Measurements from ENCODE around the gene HADHA. TPM values are rescaled to one million over a fixed set of nuclear protein-coding genes. Genes with fewer than 3 reads are reported as not detected.

HADHA gene
- total RNA-seq, 1 donor from 2014 or later, result 120 TPM

- Histone ChIP-seq H3K4me1 (peaks cover 35% of the 10 kb centered on the region), H3K9me3 (ENCODE audit: low read depth) (no peaks in the 10 kb centered on the region), H3K27me3 (peaks cover 25% of the 10 kb centered on the region), H3K79me2 (ENCODE audit: low read depth) (peaks cover 20% of the 10 kb centered on the region), H3K4me2 (peak overlapping the region; percentile 96), H3F3A (ENCODE audit: low read depth) (peaks cover 28% of the 10 kb centered on the region), H4K20me1 (ENCODE audit: low read depth) (peaks cover 54% of the 10 kb centered on the region), H3K9ac (no peak overlapping the region), H3K27ac (no peak overlapping the region), H3K36me3 (no peaks in the 10 kb centered on the region), H3K4me3 (no peak overlapping the region), H2AFZ (replicated peaks) (no peak overlapping the region)
- peaks cover 4% of the 10 kb centered on the region for H3K36me3 Mint-ChIP-seq
- no peak overlapping the region for H3K27ac Mint-ChIP-seq
- H3K27me3 Mint-ChIP-seq (ENCODE audit: insufficient read depth, low read depth), result peaks cover 27% of the 10 kb centered on the region
- no peak for TF ChIP-seq EZH2phosphoT487 (IDR thresholded peaks at IDR 0.05)
- no peak for TF ChIP-seq CTCF (IDR thresholded peaks at IDR 0.05)
- TF ChIP-seq EZH2 (IDR thresholded peaks at IDR 0.05), result no peak
- peak; percentile 36 for DNase-seq (ENCODE audit: low spot score)
- peaks cover 43% of the 10 kb centered on the region for H3K4me1 Mint-ChIP-seq
- H3K9me3 Mint-ChIP-seq, result no peaks in the 10 kb centered on the region
- H3K4me3 Mint-ChIP-seq, result peak overlapping the region; percentile 62
These were observed 68.8 kb downstream of the HADHA start for GRCh38 chr2:26175466-26176278.

GRCh38 chr2:26174691-26175465, 69.6 kb downstream of the HADHA start:
- H3K4me3 ChIP-seq, result peak overlapping the region; percentile 90
- H3K27ac Mint-ChIP-seq, result peak overlapping the region; percentile 50
- no peak for TF ChIP-seq CTCF (IDR thresholded peaks at IDR 0.05)
- no peak for TF ChIP-seq EZH2 (IDR thresholded peaks at IDR 0.05)
- no peak for TF ChIP-seq EZH2phosphoT487 (IDR thresholded peaks at IDR 0.05)

GRCh38 chr2:26173776-26174482, 70.5 kb downstream of the HADHA start:
- Mint-ChIP-seq H3K27ac (peak overlapping the region; percentile 50), H3K9me3 (no peaks in the 10 kb centered on the region), H3K27me3 (ENCODE audit: insufficient read depth, low read depth) (peaks cover 24% of the 10 kb centered on the region), H3K36me3 (peaks cover 4% of the 10 kb centered on the region), H3K4me1 (peaks cover 33% of the 10 kb centered on the region), H3K4me3 (peak overlapping the region; percentile 89)
- Histone ChIP-seq H3K27me3 (peaks cover 25% of the 10 kb centered on the region), H3K4me1 (peaks cover 25% of the 10 kb centered on the region), H3K9ac (no peak overlapping the region), H4K20me1 (ENCODE audit: low read depth) (peaks cover 36% of the 10 kb centered on the region), H3K79me2 (ENCODE audit: low read depth) (peaks cover 20% of the 10 kb centered on the region), H3K4me2 (peak overlapping the region; percentile 96), H3K4me3 (peak overlapping the region; percentile 90), H3K36me3 (no peaks in the 10 kb centered on the region), H2AFZ (replicated peaks) (no peak overlapping the region), H3K9me3 (ENCODE audit: low read depth) (no peaks in the 10 kb centered on the region), H3F3A (ENCODE audit: low read depth) (peaks cover 24% of the 10 kb centered on the region), H3K27ac (no peak overlapping the region)
- DNase-seq (ENCODE audit: low spot score), result peak; percentile 56
- peak; percentile 51 for TF ChIP-seq EZH2phosphoT487 (IDR thresholded peaks at IDR 0.05)
- no peak for TF ChIP-seq EZH2 (IDR thresholded peaks at IDR 0.05)

More at GRCh38 chr2:26174691-26175465, 69.6 kb downstream of the HADHA start:
- H3K9me3 Mint-ChIP-seq, result no peaks in the 10 kb centered on the region
- Histone ChIP-seq H3K9me3 (ENCODE audit: low read depth) (no peaks in the 10 kb centered on the region), H2AFZ (replicated peaks) (no peak overlapping the region), H3K79me2 (ENCODE audit: low read depth) (peaks cover 20% of the 10 kb centered on the region), H3K4me1 (peaks cover 34% of the 10 kb centered on the region), H3K36me3 (no peaks in the 10 kb centered on the region), H3K27me3 (peaks cover 25% of the 10 kb centered on the region), H4K20me1 (ENCODE audit: low read depth) (peaks cover 46% of the 10 kb centered on the region), H3F3A (ENCODE audit: low read depth) (peaks cover 28% of the 10 kb centered on the region), H3K27ac (no peak overlapping the region), H3K9ac (no peak overlapping the region), H3K4me2 (peak overlapping the region; percentile 96)
- peaks cover 37% of the 10 kb centered on the region for H3K4me1 Mint-ChIP-seq
- peaks cover 24% of the 10 kb centered on the region for H3K27me3 Mint-ChIP-seq (ENCODE audit: insufficient read depth, low read depth)
- peak overlapping the region; percentile 89 for H3K4me3 Mint-ChIP-seq
- DNase-seq (ENCODE audit: low spot score), result no peak
- peaks cover 4% of the 10 kb centered on the region for H3K36me3 Mint-ChIP-seq
